H1 (cell line): ENCODE results near the gene GPT2.

ENCODE experiments used
- CTBP2 ChIP-seq: IDR thresholded peaks from 2 replicates; pipeline ENCODE4 v1.7.0; 2011; ENCODE audit warnings: borderline replicate concordance, mild to moderate bottlenecking, moderate library complexity, mixed read lengths, low read length; ENCODE audit not compliant: insufficient read depth, insufficient read length
- EZH2 ChIP-seq: fragments of 200-600 bp; sonication (generic); IDR thresholded peaks from 2 replicates; pipeline ENCODE4 v1.7.1; 2012; ENCODE audit warnings: low read depth, mild to moderate bottlenecking, moderate library complexity, low read length, inconsistent platforms; ENCODE audit not compliant: severe bottlenecking
- JUN ChIP-seq: IDR thresholded peaks from 2 replicates; pipeline ENCODE4 v1.6.1; 2011; ENCODE audit warnings: low read depth, mild to moderate bottlenecking, improper control_type of control experiment, low read length
- JUND ChIP-seq: IDR thresholded peaks from 2 replicates; pipeline ENCODE4 v1.6.1; 2011; ENCODE audit warnings: mild to moderate bottlenecking, improper control_type of control experiment, low read length
- POLR2A ChIP-seq, 2 experiments: IDR thresholded peaks; 1 replicate in 1 of 2; 2 replicates in 1 of 2; pipeline ENCODE4 v1.6.1; 2011; ENCODE audit warnings: low read depth in 2 of 2, low read length in 2 of 2, mild to moderate bottlenecking in 2 of 2; ENCODE audit errors: control extremely low read depth in 1 of 2
- POLR2AphosphoS5 ChIP-seq: IDR thresholded peaks from 2 replicates; pipeline ENCODE4 v1.6.1; 2011; ENCODE audit warnings: low read depth, low read length
- RFX5 ChIP-seq: IDR thresholded peaks from 2 replicates; pipeline ENCODE4 v1.6.1; 2011; ENCODE audit warnings: low read depth, low read length, improper control_type of control experiment, borderline replicate concordance
- SIN3A ChIP-seq, 2 experiments: IDR thresholded peaks in 1 of 2; conservative IDR thresholded peaks in 1 of 2; 2 replicates each; pipeline ENCODE4 v1.6.1; 2011 to 2012; ENCODE audit warnings: low read length in 2 of 2, improper control_type of control experiment in 1 of 2, low read depth in 1 of 2, mild to moderate bottlenecking in 1 of 2
- SP1 ChIP-seq: IDR thresholded peaks from 2 replicates; pipeline ENCODE4 v1.6.1; 2011; ENCODE audit warnings: low read depth, low read length
- TF ChIP-seq, protein P1 (sequence below), 3 experiments: IDR thresholded peaks; 1 replicate in 2 of 3; 2 replicates in 1 of 3; pipeline versions ENCODE4 v1.5.1 to v1.6.1; 2011; ENCODE audit warnings: low read length in 3 of 3, mild to moderate bottlenecking in 3 of 3, inconsistent platforms in 2 of 3, low read depth in 1 of 3, moderate library complexity in 1 of 3; ENCODE audit not compliant: insufficient read depth in 1 of 3; ENCODE audit errors: control extremely low read depth in 1 of 3

GRCh38 chr16:46914556-46915201 lies 30.5 kb downstream of the GPT2 start:
- no peak for TF ChIP-seq POLR2AphosphoS5
- TF ChIP-seq, protein P1, sequence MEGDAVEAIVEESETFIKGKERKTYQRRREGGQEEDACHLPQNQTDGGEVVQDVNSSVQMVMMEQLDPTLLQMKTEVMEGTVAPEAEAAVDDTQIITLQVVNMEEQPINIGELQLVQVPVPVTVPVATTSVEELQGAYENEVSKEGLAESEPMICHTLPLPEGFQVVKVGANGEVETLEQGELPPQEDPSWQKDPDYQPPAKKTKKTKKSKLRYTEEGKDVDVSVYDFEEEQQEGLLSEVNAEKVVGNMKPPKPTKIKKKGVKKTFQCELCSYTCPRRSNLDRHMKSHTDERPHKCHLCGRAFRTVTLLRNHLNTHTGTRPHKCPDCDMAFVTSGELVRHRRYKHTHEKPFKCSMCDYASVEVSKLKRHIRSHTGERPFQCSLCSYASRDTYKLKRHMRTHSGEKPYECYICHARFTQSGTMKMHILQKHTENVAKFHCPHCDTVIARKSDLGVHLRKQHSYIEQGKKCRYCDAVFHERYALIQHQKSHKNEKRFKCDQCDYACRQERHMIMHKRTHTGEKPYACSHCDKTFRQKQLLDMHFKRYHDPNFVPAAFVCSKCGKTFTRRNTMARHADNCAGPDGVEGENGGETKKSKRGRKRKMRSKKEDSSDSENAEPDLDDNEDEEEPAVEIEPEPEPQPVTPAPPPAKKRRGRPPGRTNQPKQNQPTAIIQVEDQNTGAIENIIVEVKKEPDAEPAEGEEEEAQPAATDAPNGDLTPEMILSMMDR (IDR thresholded peaks at IDR 0.05; ENCODE audit: control extremely low read depth in 1 of 3, insufficient read depth in 1 of 3, low read depth in 1 of 3, low read length in 3 of 3): no peak
- no peak for TF ChIP-seq SIN3A (conservative IDR thresholded peaks at IDR 0.05 in 1 of 2, IDR thresholded peaks at IDR 0.05 in 1 of 2; ENCODE audit: low read depth in 1 of 2, low read length in 2 of 2)
- TF ChIP-seq POLR2A (IDR thresholded peaks at IDR 0.05; ENCODE audit: control extremely low read depth in 1 of 2, low read depth in 2 of 2, low read length in 2 of 2): no peak
- no peak for TF ChIP-seq SP1
- no peak for TF ChIP-seq EZH2
- TF ChIP-seq JUND: no peak
- TF ChIP-seq CTBP2: no peak
- TF ChIP-seq RFX5: no peak
- no peak for TF ChIP-seq JUN
